Muscle of leg (tissue), 11 donors: ENCODE results near the gene MON2. TPM values are rescaled to one million over a fixed set of nuclear protein-coding genes. Genes with fewer than 3 reads are reported as not detected.
A peak's percentile ranks its signal among the peaks of the same experiment; 100 is the strongest.
"Not testable (repeated sequence)": the region's sequence is repeated elsewhere in the genome, so short reads cannot be mapped to it uniquely, and the experiment has no call there.

Source experiments
- DNase-seq: peaks from one replicate; pipeline ENCODE4 v3.0.0; 2013
- H3K27ac ChIP-seq: one replicate; pipeline ENCODE4 v1.5.1; 2013; ENCODE audit warnings: mild to moderate bottlenecking, low read length, control low read depth
- H3K27me3 ChIP-seq: one replicate; pipeline ENCODE4 v1.6.1; 2013; ENCODE audit warnings: low read length; ENCODE audit not compliant: control insufficient read depth, insufficient read depth
- H3K36me3 ChIP-seq: one replicate; pipeline ENCODE4 v1.6.1; 2013; ENCODE audit warnings: low read length; ENCODE audit not compliant: control insufficient read depth, insufficient read depth
- H3K4me1 ChIP-seq: one replicate; pipeline ENCODE4 v1.6.1; 2013; ENCODE audit warnings: low read length; ENCODE audit not compliant: control insufficient read depth, insufficient read depth
- H3K4me3 ChIP-seq: one replicate; pipeline ENCODE4 v1.5.1; 2013; ENCODE audit warnings: low read length, control low read depth
- H3K9me3 ChIP-seq: replicated peaks from 2 replicates; pipeline ENCODE4 v1.6.1; 2013; ENCODE audit warnings: low read depth, low read length; ENCODE audit not compliant: control insufficient read depth
- WGBS: methylation state at CpG from one replicate; pipeline ENCODE4 v1.1.5; 2013; ENCODE audit warnings: missing lambda C conversion rate; ENCODE audit not compliant: insufficient coverage; 5-methylcytosine and 5-hydroxymethylcytosine counted together
- polyA plus RNA-seq, 8 donors: library from polyadenylated mRNA; unstranded; fragments of 120-200 nt; gene quantifications; one replicate each; pipeline versions ENCODE4 v1.2.1 to v1.2.3, GENCODE V29; 2013; ENCODE audit warnings: inconsistent platforms in 1 of 8, low replicate concordance in 1 of 8; ENCODE audit not compliant: insufficient read length in 8 of 8, insufficient read depth in 1 of 8
- total RNA-seq: library from RNA; stranded (reverse); fragments of 120-200 nt; gene quantifications from one replicate; pipeline ENCODE4 v1.2.4, GENCODE V29; 2013

MON2 gene
- total and polyA plus RNA-seq, 9 donors = 30.7 to 43.5 (median 32.6) TPM

DNA sequence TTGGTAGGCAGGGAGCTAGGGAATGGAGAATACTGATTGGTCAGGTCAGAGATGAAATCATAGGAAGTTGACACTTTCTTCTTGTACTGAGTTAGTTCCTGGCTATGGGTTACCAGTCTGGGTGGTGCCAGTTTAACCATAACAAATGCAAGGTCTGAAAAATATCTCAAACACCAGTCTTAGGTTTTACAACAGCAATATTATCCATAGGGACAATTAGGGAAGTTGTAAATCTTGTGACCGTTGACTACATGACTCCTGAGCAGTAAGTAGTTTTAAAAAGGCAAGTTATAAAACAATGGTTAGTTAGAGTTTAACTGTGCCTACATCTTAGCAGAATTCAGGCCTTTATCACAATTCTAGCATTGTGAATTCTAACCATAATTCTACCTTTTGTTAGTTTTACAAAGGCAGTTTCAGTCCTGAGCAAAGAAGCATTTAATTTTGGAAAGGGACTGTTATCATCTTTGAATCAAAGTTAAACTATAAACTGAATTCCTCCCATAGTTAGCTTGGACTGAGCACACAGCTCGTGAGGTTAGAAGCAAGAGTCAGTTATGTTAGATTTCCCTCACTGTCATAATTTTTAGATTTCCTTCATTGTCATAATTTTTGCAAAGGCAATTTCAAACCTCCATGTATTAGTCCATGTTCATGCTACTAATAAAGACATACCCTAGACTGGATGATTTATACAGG is 19.7 kb upstream of the MON2 start:
- H3K4me3 ChIP-seq = no peak overlapping the region
- H3K9me3 ChIP-seq = no peaks in the 10 kb centered on the region
- WGBS = no CpG with 5 or more reads among the region's 2 CpGs
- DNase-seq = no peak
- H3K4me1 ChIP-seq = no peaks in the 10 kb centered on the region
- no peaks in the 10 kb centered on the region for H3K27me3 ChIP-seq
- no peak overlapping the region for H3K27ac ChIP-seq
- H3K36me3 ChIP-seq = no peaks in the 10 kb centered on the region

DNA sequence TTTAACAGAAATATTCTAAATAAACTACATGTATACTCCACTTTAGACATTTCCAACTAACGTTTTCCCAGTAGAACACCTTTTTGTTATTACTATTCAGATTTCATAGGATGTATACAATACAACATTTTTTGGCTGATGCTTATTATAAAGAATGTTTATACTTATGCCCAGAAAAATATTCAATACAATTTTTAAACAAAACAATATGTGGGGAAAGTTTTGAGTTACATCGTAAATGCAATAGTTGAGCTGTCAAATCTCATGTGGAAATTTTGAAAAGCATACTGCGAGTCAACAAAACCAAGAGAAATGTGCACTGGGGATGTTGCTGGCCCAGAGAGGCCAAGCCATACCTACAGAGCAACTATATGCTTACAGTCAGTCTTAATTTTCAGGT is 18.2 kb upstream of the MON2 start:
- Histone ChIP-seq H3K4me3 (no peak overlapping the region), H3K4me1 (no peaks in the 10 kb centered on the region), H3K27ac (no peak overlapping the region), H3K36me3 (no peaks in the 10 kb centered on the region), H3K9me3 (no peaks in the 10 kb centered on the region), H3K27me3 (no peaks in the 10 kb centered on the region)
- WGBS = no CpG with 5 or more reads among the region's 3 CpGs
- peak; percentile 35 for DNase-seq

DNA sequence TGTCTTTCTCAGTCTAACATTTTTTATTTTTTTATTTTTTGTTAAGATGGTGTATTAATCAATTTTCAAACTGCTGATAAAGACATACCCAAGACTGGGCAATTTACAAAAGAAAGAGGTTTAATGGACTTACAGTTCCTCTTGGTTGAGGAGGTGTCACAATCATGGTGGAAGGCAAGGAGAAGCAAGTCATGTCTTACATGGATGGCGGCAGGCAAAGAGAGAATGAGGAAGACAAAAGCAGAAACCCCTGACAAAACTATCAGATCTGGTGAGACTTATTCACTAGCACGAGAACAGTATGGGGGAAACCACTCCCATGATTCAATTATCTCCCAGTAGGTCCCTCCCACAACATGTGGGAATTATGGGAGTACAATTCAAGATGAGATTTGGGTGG is 11.2 kb upstream of the MON2 start:
- H3K27ac ChIP-seq, H3K4me3 ChIP-seq, H3K4me1 ChIP-seq, DNase-seq, H3K9me3 ChIP-seq, H3K36me3 ChIP-seq, H3K27me3 ChIP-seq: not testable (repeated sequence)
- WGBS = no CpG with 5 or more reads among the region's 2 CpGs

DNA sequence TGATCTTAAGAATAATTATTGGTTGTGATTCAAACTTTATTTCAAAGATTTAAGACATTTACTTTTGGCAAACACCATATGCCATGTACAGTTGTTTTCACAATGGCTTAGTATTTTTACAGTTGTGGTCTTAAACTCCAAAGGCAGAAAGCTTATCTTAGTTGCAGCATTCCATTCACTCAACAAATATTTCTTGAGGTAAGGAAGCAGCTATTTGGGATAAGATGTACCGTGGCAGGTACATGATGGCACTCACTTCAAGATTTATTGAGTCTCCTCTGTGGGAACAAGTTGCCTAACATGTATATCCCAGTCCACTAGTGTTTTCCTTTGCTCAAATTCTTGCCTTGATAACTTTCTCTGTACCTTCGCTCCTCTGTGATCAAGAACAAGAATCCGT is 8.0 kb upstream of the MON2 start:
- no CpG with 5 or more reads among the region's 3 CpGs for WGBS
- Histone ChIP-seq H3K4me1 (no peaks in the 10 kb centered on the region), H3K27me3 (no peaks in the 10 kb centered on the region), H3K4me3 (no peak overlapping the region), H3K9me3 (no peaks in the 10 kb centered on the region), H3K27ac (no peak overlapping the region), H3K36me3 (no peaks in the 10 kb centered on the region)
- no peak for DNase-seq

DNA sequence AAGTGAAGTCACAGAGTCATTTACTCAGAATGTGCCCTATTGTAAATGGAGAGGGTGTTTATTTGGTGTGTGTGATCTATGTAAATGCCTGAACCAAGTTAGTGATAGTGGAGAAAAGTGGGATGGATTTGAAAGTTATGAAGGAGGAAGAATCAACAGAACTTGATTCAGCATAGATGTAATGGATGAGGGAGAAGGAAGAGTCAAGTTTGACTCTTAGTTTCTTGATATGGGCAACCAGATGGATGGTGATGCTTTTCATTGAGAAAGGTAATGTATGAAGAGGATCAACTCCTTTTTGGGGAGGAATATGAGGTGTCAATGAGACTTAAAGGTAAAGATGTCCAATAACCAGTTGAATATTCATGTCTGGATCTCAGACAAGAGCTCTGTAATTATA is 6.7 kb upstream of the MON2 start:
- Histone ChIP-seq H3K9me3 (peaks cover 3% of the 10 kb centered on the region), H3K4me3 (no peak overlapping the region), H3K27me3 (no peaks in the 10 kb centered on the region), H3K36me3 (no peaks in the 10 kb centered on the region), H3K4me1 (no peaks in the 10 kb centered on the region), H3K27ac (no peak overlapping the region)
- no peak for DNase-seq

DNA sequence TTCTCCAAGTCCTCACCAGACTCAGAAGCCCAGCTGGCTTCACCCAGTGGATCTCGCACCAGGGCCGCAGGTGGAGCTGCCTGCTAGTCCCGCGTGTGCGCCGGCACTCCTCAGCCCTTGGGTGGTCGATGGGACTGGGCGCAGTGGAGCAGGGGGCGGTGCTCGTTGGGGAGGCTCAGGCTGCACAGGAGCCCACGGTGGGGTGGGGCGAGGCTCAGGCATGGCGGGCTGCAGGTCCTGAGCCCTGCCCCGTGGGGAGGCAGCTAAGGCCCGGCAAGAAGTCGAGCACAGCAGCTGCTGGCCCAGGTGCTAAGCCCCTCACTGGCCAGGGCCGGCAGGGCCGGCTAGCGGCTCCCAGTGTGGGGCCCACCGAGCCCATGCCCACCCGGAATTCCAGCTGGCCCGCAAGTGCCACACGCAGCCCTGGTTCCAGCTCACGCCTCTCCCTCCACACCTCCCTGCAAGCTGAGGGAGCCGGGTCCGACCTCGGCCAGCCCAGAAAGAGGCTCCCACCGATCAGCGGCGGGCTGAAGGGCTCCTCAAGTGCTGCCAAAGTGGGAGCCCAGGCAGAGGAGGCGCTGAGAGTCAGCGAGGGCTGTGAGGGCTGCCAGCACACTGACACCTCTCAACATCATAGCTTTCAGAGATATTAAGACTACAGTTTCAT is 5.3 kb upstream of the MON2 start:
- H3K27me3 ChIP-seq, H3K27ac ChIP-seq, H3K4me1 ChIP-seq, H3K4me3 ChIP-seq, H3K9me3 ChIP-seq, H3K36me3 ChIP-seq, DNase-seq: not testable (repeated sequence)
- WGBS = 94% methylated on average over 30 of the region's 32 CpGs

DNA sequence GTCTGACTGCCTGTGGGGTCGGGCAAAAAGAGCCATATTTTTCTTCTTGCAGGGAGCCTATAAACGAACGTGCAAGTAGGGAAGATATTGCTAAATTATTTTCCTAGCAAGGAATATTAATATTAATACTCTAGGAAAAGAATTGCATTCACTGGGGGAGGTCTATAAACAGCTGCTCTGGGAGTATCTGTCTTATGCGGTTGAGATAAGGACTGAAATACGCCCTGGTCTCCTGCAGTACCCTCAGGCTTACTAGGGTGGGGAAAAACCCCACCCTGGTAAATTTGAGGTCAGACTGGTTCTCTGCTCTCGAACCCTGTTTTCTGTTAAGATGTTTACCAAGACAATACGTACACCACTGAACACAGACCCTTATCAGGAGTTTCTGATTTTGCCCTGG is 3.4 kb upstream of the MON2 start:
- not testable (repeated sequence) for H3K4me1 ChIP-seq, H3K9me3 ChIP-seq, H3K27me3 ChIP-seq, H3K4me3 ChIP-seq, H3K27ac ChIP-seq, DNase-seq, H3K36me3 ChIP-seq
- whole genome bisulfite sequencing = 95% methylated on average over 4 of the region's 7 CpGs

DNA sequence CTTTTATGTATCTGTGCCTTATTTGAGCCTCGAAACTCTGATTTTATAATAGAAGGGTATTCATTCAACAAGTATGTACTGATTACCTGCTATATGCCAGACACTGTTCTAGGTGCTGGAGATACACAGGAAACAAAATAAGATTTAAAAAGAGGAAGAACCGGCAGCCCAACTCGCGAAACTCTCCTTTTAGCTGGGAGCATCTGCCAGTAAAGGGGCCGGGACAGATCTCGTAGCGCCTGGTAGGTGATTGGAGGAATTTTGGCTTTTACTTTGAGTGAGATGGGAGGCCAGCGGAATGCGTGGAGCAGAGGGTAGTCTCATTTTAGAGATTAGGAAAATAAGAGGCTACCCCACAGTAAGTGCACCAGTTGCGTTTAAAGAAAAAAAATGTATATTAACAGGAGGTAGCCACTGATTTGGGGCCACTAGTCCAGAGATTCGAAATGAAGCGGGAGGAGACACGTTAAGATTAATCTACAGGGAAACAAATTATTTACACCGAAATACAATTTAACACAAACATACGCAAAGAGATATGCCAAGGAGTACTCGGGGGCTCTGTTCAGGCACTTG is 520 bp upstream of the MON2 start:
- DNase-seq = peak; percentile 75
- H3K4me1 ChIP-seq = peaks cover 7% of the 10 kb centered on the region
- WGBS = 0% methylated on average over 10 of the region's 16 CpGs

DNA sequence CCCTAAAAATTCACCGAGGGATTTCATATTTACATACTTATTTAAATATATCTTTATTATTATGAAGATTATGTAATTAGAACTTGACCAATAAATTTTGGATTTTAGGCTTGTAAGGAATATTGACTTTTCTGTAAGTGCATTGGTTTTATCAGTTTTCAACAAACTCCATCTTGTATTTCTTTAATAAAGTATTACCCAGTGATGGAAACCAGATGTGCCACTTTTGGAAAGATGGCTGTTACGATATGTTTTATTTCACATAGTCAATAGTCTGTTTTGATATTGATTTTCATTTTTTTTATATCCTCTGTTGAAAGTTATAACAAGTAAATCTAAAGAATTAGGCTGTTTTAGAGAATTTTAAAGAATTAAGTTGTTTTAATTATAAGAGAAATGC is 1.8 kb downstream of the MON2 start:
- peak; percentile 54 for DNase-seq
- no peaks in the 10 kb centered on the region for H3K27me3 ChIP-seq
- no CpG with 5 or more reads among the region's 2 CpGs for WGBS

More for the DNA sequence above, 520 bp upstream of the MON2 start:
- H3K36me3 ChIP-seq = no peaks in the 10 kb centered on the region
- H3K9me3 ChIP-seq = peaks cover 3% of the 10 kb centered on the region
- H3K4me3 ChIP-seq = peak overlapping the region; percentile 74
- H3K27me3 ChIP-seq = no peaks in the 10 kb centered on the region
- H3K27ac ChIP-seq = peak overlapping the region; percentile 85

DNA sequence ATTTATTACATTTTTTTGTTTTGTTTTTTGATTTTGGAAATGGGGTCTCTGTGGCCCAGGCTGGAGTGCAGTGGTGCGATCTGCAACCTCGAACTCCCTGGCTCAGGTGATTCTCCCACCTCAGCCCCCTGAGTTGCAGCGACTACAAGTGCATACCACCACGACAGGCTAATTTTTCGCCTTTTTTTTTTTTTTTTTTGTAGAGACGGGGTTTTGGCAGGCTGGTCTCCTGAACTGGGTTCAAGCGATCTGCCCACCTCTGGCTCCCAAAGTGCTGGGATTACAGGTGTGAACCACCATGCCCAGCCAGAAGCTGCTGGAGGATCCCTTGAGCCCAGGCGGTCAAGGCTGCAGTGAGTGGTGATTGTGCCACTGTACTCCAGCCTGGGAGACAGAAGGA is 2.3 kb downstream of the MON2 start:
- DNase-seq = no peak
- peaks cover 7% of the 10 kb centered on the region for H3K4me1 ChIP-seq
- no peaks in the 10 kb centered on the region for H3K9me3 ChIP-seq
- no peak overlapping the region for H3K4me3 ChIP-seq
- H3K27ac ChIP-seq = no peak overlapping the region
- no peaks in the 10 kb centered on the region for H3K36me3 ChIP-seq
- no peaks in the 10 kb centered on the region for H3K27me3 ChIP-seq
- 60% methylated on average over 3 of the region's 8 CpGs for whole genome bisulfite sequencing

More for the DNA sequence above, 1.8 kb downstream of the MON2 start:
- Histone ChIP-seq H3K4me3 (no peak overlapping the region), H3K9me3 (peaks cover 3% of the 10 kb centered on the region), H3K27ac (no peak overlapping the region), H3K36me3 (no peaks in the 10 kb centered on the region), H3K4me1 (peaks cover 7% of the 10 kb centered on the region)
